Brain pericyte (primary cell): ENCODE measurements around the gene KCNMA1.
A peak's percentile ranks its signal among the peaks of the same experiment; 100 is the strongest.
"Not testable (repeated sequence)": the region's sequence is repeated elsewhere in the genome, so short reads cannot be mapped to it uniquely, and the experiment has no call there.

Source experiments
- DNase-seq: peaks from one replicate; pipeline ENCODE4 v3.0.0-alpha.2; 2012; ENCODE audit warnings: low read depth, low spot score

KCNMA1 gene

DNA sequence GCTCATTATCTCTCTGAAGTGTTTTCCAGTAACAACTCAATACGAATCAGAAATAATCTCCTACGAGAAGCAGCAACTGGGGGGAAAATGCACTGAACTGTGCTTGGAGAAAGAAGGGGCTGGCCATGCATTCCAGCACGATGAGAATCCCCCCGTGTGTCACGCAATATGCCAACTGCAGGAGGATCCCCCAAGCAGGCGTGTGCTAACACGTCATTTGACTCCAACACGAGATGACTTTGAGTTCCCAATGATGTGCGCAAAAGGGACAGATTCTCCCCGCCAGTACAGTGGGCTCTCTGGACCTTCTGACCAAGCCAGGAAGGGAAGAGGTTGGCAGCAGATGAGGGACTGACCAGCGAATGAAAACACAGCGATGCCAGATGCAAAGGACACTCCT is 105.5 kb downstream of the KCNMA1 start:
- DNase-seq, result peak; percentile 43

DNA sequence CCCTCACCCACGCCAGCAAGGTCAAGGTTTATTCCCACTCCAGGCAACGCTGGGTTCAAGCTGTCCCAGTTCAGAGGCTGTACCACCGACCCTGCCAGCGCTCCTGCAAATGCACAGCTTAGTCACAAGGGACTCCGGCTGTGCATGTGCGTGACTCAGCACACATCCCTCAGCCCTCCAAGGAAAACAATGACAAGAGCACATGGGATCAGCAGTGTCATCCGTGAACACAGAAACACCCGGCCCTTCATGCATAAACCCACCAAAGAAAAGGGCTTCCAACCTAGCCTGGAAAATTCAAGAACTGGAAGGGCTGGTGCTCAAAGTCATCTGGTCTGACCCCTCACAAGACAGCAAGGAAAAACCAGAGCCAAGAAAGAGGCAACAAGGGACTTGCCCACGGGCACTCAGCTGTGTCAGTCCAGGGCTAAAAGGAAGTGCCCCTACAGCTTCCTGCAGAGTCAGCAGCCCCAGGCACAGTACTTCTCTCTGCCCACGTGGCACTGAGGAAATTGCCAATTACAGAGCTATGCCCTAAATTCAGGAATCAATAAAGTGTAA is 106.1 kb downstream of the KCNMA1 start:
- peak; percentile 53 for DNase-seq

GRCh38 chr10:77530011-77530410 is 107.6 kb downstream of the KCNMA1 start:
- DNase-seq, result no peak

GRCh38 chr10:77529050-77529576 is 108.5 kb downstream of the KCNMA1 start:
- DNase-seq, result no peak

GRCh38 chr10:77527839-77528238 is 109.8 kb downstream of the KCNMA1 start:
- no peak for DNase-seq

GRCh38 chr10:77526868-77527617 is 110.6 kb downstream of the KCNMA1 start:
- no peak for DNase-seq

DNA sequence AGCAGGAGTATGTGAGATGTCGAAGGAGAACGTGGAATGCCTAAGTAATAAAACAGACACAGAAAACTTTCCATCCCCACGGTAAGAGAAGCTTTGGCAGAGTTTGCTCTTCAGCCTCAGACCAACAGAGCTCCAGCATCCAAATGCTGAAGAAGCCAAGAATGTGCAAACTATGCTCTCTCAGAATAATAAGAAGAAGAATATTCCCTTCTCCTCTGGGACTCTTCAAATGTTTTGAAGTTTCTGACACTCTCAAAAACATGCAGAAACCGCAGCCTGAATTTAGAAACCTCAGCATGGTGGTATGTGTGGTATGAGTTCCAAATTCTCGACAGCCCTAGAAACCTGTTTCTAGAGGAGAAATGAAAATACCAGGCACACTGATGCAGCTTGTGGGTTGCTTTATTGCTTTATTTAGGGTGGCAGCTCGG is 113.3 kb downstream of the KCNMA1 start:
- no peak for DNase-seq

DNA sequence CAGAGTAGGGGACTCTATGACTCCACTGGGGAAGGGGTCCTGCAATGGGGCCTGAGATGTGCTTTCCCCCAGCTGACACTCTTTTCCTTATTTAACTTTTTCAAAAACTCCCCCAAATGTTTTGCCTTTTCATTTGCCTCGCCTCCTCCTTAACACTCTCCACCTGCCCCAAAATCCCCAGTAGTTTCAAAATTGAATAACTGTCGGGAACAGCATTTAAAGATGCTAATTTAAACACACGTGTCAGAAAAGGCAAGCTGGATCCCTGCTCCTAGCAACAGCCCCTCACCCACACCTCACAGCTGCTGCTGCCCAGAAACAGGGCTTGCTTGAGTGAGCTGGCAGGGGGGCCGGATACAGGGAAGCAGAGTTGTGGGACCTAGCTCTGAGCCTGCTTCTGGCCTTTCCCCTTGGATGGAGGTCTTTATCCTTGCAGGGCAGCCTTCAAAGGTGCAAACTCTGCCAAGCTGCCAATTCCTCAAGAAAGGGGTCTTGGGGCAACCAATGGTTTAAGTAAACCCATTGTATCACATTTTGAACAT is 115.3 kb downstream of the KCNMA1 start:
- DNase-seq, result no peak

- no peak for DNase-seq
Measured at GRCh38 chr10:77520995-77521394, 116.6 kb downstream of the KCNMA1 start.

GRCh38 chr10:77520290-77520689 is 117.3 kb downstream of the KCNMA1 start:
- no peak for DNase-seq

DNA sequence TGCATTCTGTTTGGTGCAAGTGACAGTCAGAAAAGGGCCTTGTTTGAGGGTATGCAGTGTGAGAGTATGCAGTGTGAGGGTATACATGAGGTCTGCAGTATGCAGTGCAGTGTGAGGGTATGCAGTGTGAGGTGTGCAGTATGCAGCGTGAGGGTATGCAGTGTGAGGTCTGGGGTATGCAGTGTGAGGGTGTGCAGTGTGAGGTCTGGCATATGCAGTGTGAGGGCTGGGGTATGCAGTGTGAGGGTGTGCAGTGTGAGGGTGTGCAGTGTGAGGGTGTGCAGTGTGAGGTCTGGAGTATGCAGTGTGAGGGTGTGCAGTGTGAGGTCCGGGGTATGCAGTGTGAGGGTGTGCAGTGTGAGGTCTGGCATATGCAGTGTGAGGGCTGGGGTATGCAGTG is 117.8 kb downstream of the KCNMA1 start:
- DNase-seq, result not testable (repeated sequence)

DNA sequence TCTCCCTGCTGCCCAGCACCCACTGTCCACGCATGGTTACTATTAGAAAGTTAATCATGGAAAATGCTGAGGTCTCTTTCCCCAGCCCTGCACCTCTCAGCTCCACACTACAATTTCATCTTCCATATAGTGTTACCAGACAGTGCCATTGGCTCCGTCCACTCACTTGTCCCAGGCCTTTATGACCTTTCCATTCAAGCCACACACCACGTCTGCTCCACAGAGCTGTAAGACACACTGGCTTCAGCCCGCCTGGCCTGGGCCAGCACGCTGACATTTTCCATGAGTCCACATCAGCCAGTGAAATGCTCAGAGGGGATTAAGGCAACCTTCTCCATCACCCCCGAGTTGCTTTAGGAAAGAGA is 118.7 kb downstream of the KCNMA1 start:
- no peak for DNase-seq

GRCh38 chr10:77518241-77518909 is 119.2 kb downstream of the KCNMA1 start:
- no peak for DNase-seq

- no peak for DNase-seq
Measured at GRCh38 chr10:77516575-77516974, 121.0 kb downstream of the KCNMA1 start.

- no peak for DNase-seq
Measured at GRCh38 chr10:77514870-77515269, 122.7 kb downstream of the KCNMA1 start.

- no peak for DNase-seq
Measured at GRCh38 chr10:77513781-77514331, 123.8 kb downstream of the KCNMA1 start.

DNA sequence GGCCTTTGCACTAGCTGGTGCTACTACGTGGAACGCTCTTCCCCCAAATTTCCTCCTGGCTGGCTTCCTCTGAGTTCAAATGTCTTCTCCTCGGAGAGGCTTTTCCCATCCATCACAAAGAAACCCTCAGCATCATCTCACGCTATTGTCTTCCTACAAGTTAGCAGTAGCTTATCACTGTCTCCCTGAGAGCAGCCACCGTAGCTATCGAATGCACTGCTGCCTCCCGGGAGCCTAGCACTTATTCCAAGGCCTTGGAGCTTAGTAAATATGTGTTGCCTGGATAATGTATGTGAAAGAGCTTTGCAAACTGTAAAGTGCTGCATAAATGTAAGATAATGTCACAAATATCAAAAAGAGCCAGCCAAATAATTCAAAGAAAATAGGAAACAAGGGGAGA is 124.4 kb downstream of the KCNMA1 start:
- no peak for DNase-seq

- no peak for DNase-seq
Measured at GRCh38 chr10:77512219-77512578, 125.4 kb downstream of the KCNMA1 start.

DNA sequence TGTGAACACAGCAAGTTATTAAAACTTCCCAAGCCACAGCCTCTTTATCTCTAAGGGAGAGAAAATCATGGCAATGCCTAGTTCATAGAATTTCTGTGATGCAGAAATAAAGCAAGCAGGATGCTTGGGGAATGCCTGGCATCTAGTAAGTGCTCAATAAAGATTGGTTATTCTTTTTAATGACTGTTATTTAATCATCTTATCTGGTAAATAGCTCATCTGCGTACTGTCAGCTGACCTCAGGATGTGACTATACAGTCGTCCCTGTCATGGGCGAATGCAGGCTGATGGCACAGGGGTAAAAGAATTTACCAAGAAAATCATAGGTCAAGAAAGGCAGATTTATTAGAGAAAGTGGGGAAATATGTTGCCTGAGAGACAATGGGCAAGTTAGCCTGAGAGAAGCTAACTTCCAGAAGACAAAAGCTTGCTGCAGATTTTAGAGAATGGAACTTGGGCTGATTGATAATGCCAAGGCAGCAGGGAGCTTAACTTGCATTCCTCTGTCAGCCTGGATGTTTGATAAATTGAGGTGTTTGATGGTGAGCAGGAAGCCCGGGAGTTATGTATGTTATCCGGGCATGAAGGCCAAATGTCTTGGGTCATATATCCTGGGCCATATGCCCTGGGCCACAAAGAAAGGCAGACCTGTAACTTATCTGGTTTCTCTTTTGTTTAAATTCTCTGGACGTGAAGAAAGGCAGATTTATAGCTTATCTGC is 126.0 kb downstream of the KCNMA1 start:
- no peak for DNase-seq

- DNase-seq, result no peak
Measured at GRCh38 chr10:77510695-77511094, 126.9 kb downstream of the KCNMA1 start.

GRCh38 chr10:77510294-77510693 is 127.3 kb downstream of the KCNMA1 start:
- no peak for DNase-seq

DNA sequence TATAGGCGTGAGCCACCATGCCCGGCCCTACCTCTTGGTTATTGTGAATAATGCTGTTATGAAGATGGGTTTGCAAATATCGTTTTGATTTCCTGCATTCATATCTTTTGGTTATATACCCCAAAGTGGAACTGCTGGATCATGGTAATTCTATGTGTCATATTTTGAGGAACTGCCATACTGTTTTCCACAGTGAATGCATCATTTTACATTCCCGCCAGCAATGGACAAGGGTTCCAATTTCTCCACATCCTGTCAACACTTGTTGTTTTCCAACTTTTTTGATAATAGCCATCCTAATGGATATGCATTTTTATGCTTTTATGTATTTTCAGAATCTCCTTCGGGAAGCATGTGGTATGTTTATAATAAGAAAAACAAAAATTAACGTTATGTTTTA is 128.2 kb downstream of the KCNMA1 start:
- no peak for DNase-seq
